OCI-LY1 (cell line): ENCODE data around the gene CPNE7.

Source experiments
- H2AFZ ChIP-seq: fragments of 200-600 bp; sonication (generic), shearing (Covaris generic); 2 replicates; pipeline ENCODE4 v1.6.0; 2014; ENCODE audit warnings: antibody characterized with exemption, mild to moderate bottlenecking, low read length
- H3F3A ChIP-seq: fragments of 200-600 bp; sonication (generic), shearing (Covaris generic); 2 replicates; pipeline ENCODE4 v1.6.0; 2014; ENCODE audit warnings: mild to moderate bottlenecking, antibody characterized with exemption, low read length, moderate library complexity; ENCODE audit not compliant: insufficient read depth
- H3K27ac ChIP-seq: fragments of 200-600 bp; sonication (generic); 2 replicates; pipeline ENCODE4 v1.5.1; 2014; ENCODE audit warnings: low read length, mixed run types, mild to moderate bottlenecking, low read depth; ENCODE audit not compliant: poor library complexity, severe bottlenecking
- H3K27me3 ChIP-seq: fragments of 200-600 bp; sonication (generic); 2 replicates; pipeline ENCODE4 v1.6.0; 2014; ENCODE audit warnings: antibody characterized with exemption, mild to moderate bottlenecking, low read length, moderate library complexity; ENCODE audit not compliant: insufficient read depth
- H3K36me3 ChIP-seq: fragments of 200-600 bp; sonication (generic); 2 replicates; pipeline ENCODE4 v1.6.1; 2014; ENCODE audit warnings: mild to moderate bottlenecking, antibody characterized with exemption, low read length, moderate library complexity, mixed read lengths; ENCODE audit not compliant: insufficient read depth
- H3K4me1 ChIP-seq: fragments of 200-600 bp; sonication (generic); 2 replicates; pipeline ENCODE4 v1.5.1; 2014; ENCODE audit warnings: mild to moderate bottlenecking, low read length, moderate library complexity; ENCODE audit not compliant: insufficient read depth, severe bottlenecking
- H3K4me2 ChIP-seq: fragments of 200-600 bp; sonication (generic), shearing (Covaris generic); 2 replicates; pipeline ENCODE4 v1.6.1; 2014; ENCODE audit warnings: low read length
- H3K4me3 ChIP-seq: fragments of 200-600 bp; sonication (generic); 2 replicates; pipeline ENCODE4 v1.5.1; 2014; ENCODE audit warnings: low read length, low read depth, mild to moderate bottlenecking, mixed read lengths; ENCODE audit not compliant: poor library complexity, severe bottlenecking
- H3K79me2 ChIP-seq: fragments of 200-600 bp; shearing (Covaris generic); 2 replicates; pipeline ENCODE4 v1.6.1; 2016; ENCODE audit warnings: mixed run types, low read length, mixed read lengths; ENCODE audit not compliant: insufficient read depth
- H3K9ac ChIP-seq: fragments of 200-600 bp; sonication (generic), shearing (Covaris generic); 2 replicates; pipeline ENCODE4 v1.6.1; 2014; ENCODE audit warnings: mild to moderate bottlenecking, low read length, mixed read lengths
- H3K9me2 ChIP-seq: fragments of 200-600 bp; sonication (generic), shearing (Covaris generic); 2 replicates; pipeline ENCODE4 v1.6.1; 2014; ENCODE audit warnings: low read depth, mild to moderate bottlenecking, low read length, mixed read lengths
- H3K9me3 ChIP-seq: fragments of 200-600 bp; shearing (Covaris generic); 2 replicates; pipeline ENCODE4 v1.6.1; 2014; ENCODE audit warnings: low read length, mixed read lengths
- H4K20me1 ChIP-seq: fragments of 200-600 bp; sonication (generic), shearing (Covaris generic); 2 replicates; pipeline ENCODE4 v1.6.0; 2016; ENCODE audit warnings: mild to moderate bottlenecking, low read length; ENCODE audit not compliant: insufficient read depth
- EZH2 ChIP-seq: fragments of 200-600 bp; sonication (generic), shearing (Covaris generic); IDR thresholded peaks from 2 replicates; pipeline ENCODE4 v1.8.0; 2017; ENCODE audit warnings: borderline replicate concordance, mixed run types, mild to moderate bottlenecking, antibody characterized with exemption, low read length, moderate library complexity, mixed read lengths
- TF ChIP-seq, protein P1 (sequence below): fragments of 200-600 bp; sonication (generic), shearing (Covaris generic); IDR thresholded peaks from 2 replicates; pipeline ENCODE4 v1.5.1; 2017; ENCODE audit warnings: mild to moderate bottlenecking, antibody characterized with exemption, low read length, moderate library complexity, mixed read lengths

Gene CPNE7

DNA sequence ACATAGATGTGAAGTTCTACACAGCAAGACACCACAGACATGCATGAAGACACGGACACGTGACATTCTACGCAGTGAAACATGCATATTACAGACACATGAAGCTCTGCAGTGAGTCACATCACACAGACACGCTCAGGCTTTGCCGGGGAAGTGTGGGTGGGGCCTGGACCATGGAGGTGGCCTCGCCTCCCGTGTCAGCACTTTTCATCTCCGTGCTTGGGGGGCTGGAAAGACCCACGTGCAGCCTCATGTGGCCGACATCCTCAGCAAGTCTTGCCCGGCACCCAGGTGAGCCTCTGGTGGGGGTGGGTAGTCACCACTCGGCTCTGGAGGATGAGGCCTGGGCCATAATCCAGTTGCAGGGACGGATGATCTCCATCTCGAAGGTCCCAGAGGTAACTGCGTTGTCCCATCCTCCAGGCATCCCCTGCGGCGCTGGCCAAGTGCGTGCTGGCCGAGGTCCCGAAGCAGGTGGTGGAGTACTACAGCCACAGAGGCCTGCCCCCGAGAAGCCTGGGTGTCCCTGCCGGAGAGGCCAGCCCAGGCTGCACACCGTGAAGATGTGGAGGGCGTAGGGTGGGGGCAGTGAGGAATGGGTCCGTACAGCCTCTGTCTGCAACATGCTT, 20.6 kb downstream of the CPNE7 start:
- H3K36me3 ChIP-seq, result no peaks in the 10 kb centered on the region
- H3K27ac ChIP-seq, result no peak overlapping the region
- no peaks in the 10 kb centered on the region; the same call in none of the 2 replicates for H3K27me3 ChIP-seq
- H3K9me3 ChIP-seq, result no peaks in the 10 kb centered on the region
- H3K79me2 ChIP-seq, result no peaks in the 10 kb centered on the region
- H3F3A ChIP-seq, result no peaks in the 10 kb centered on the region
- H3K9me2 ChIP-seq, result no peaks in the 10 kb centered on the region
- H3K4me3 ChIP-seq, result no peak overlapping the region
- H3K4me2 ChIP-seq, result no peak overlapping the region
- no peaks in the 10 kb centered on the region for H3K4me1 ChIP-seq
- H2AFZ ChIP-seq, result no peak overlapping the region
- no peak for TF ChIP-seq EZH2
- no peak overlapping the region for H3K9ac ChIP-seq
- no peaks in the 10 kb centered on the region for H4K20me1 ChIP-seq

DNA sequence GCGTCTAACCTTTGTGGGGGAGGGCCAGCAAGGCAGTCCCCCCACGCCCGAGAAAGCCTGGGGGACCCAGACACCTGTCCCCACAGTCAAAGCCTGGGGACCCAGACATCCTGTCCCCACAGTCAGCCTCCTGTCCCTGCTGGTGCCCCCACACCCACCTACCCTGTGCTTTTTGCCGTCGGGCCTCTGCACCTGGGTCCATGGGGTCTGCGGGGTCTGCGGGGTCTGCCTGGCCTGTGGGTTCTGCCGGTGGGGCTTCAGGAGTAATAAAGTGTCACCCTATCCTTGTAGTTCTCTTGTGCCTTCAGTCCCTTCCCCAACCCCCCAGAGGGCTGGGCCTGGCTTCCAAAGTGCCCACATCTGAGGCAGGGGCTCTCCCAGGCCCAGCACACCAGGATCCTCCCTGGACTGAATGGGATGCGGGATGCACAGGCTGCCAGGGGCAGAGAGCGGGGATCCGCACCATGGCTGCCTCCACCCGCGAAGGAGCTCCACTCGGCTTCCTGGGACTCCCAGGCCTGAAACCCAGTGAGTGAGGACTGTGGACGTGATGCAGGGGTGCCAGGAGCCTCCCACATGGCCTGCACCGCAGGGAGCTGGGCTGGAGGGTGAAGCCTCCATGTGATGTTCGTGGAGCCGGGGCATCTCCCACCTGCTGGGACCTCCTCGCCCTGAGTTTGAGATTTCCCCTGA, 21.5 kb downstream of the CPNE7 start:
- Histone ChIP-seq H3K27me3 (no peaks in the 10 kb centered on the region; the same call in none of the 2 replicates), H2AFZ (no peak overlapping the region), H3K36me3 (no peaks in the 10 kb centered on the region), H3K79me2 (no peaks in the 10 kb centered on the region), H4K20me1 (no peaks in the 10 kb centered on the region), H3K27ac (no peak overlapping the region), H3K4me1 (no peaks in the 10 kb centered on the region), H3K4me3 (no peak overlapping the region), H3K9me3 (no peaks in the 10 kb centered on the region), H3K9ac (no peak overlapping the region), H3K9me2 (no peaks in the 10 kb centered on the region), H3F3A (no peaks in the 10 kb centered on the region), H3K4me2 (no peak overlapping the region)
- TF ChIP-seq, protein P1, sequence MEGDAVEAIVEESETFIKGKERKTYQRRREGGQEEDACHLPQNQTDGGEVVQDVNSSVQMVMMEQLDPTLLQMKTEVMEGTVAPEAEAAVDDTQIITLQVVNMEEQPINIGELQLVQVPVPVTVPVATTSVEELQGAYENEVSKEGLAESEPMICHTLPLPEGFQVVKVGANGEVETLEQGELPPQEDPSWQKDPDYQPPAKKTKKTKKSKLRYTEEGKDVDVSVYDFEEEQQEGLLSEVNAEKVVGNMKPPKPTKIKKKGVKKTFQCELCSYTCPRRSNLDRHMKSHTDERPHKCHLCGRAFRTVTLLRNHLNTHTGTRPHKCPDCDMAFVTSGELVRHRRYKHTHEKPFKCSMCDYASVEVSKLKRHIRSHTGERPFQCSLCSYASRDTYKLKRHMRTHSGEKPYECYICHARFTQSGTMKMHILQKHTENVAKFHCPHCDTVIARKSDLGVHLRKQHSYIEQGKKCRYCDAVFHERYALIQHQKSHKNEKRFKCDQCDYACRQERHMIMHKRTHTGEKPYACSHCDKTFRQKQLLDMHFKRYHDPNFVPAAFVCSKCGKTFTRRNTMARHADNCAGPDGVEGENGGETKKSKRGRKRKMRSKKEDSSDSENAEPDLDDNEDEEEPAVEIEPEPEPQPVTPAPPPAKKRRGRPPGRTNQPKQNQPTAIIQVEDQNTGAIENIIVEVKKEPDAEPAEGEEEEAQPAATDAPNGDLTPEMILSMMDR, result no peak
- TF ChIP-seq EZH2, result no peak

DNA sequence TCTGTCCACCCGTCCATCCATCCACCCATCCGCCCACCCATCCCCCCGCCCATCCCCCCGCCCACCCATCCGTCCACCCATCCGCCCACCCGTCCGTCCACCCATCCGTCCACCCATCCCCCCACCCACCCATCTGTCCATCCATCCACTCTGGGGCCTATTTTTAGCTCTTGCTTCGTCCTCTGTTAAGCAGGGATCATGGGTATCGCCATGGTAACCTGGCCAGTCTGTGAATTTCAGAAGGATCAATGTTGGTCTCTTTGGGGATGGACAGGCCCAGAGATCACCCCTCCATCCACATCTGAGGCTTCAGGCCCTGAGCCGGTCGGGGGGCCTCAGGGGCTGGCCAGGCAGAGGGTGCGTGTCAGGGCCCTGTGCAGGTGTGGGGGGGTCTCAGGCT, 22.6 kb downstream of the CPNE7 start:
- no peaks in the 10 kb centered on the region; the same call in none of the 2 replicates for H3K27me3 ChIP-seq
- H3K4me1 ChIP-seq, result no peaks in the 10 kb centered on the region
- no peak overlapping the region for H3K4me3 ChIP-seq
- no peaks in the 10 kb centered on the region for H4K20me1 ChIP-seq
- H3K9ac ChIP-seq, result no peak overlapping the region
- H3K36me3 ChIP-seq, result no peaks in the 10 kb centered on the region
- H3F3A ChIP-seq, result no peaks in the 10 kb centered on the region
- H3K79me2 ChIP-seq, result no peaks in the 10 kb centered on the region
- no peak overlapping the region for H2AFZ ChIP-seq
- TF ChIP-seq EZH2, result no peak
- TF ChIP-seq, protein P1, result no peak
- no peaks in the 10 kb centered on the region for H3K9me3 ChIP-seq
- H3K27ac ChIP-seq, result no peak overlapping the region
- no peaks in the 10 kb centered on the region for H3K9me2 ChIP-seq
- H3K4me2 ChIP-seq, result no peak overlapping the region
